HAP-1 (cell line): ENCODE results near the gene FOXO3.
"Not testable (repeated sequence)": the region's sequence is repeated elsewhere in the genome, so short reads cannot be mapped to it uniquely, and the experiment has no call there.

Source experiments
- DNase-seq, 2 experiments: peaks; one replicate each; pipeline ENCODE4 v3.0.0-alpha.2; 2016 to 2020; ENCODE audit warnings: low spot score in 2 of 2
- H3K27me3 ChIP-seq: fragments of 250-450 bp; sonication (Bioruptor Pico); 2 replicates; pipeline ENCODE4 v1.5.1; 2020; ENCODE audit warnings: low read depth, mild to moderate bottlenecking, moderate library complexity
- H3K36me3 ChIP-seq: fragments of 250-450 bp; sonication (Bioruptor Pico); replicated peaks from 2 replicates; pipeline ENCODE4 v1.5.1; 2020; ENCODE audit warnings: mild to moderate bottlenecking
- H3K4me1 ChIP-seq: fragments of 250-450 bp; sonication (Bioruptor Pico); 2 replicates; pipeline ENCODE4 v1.5.1; 2020; ENCODE audit warnings: mild to moderate bottlenecking
- H3K4me3 ChIP-seq: fragments of 250-450 bp; sonication (Bioruptor Pico); 2 replicates; pipeline ENCODE4 v1.5.1; 2020; ENCODE audit warnings: mild to moderate bottlenecking, moderate library complexity
- H3K9me3 ChIP-seq: fragments of 250-450 bp; sonication (Bioruptor Pico); 2 replicates; pipeline ENCODE4 v1.5.1; 2020; ENCODE audit warnings: mild to moderate bottlenecking, moderate library complexity
- in situ Hi-C: fragments of 300-500 bp; cut with MboI; formaldehyde crosslinking; loops from 3 replicates; pipeline ENCODE4 v1.14.3; 2020; ENCODE audit warnings: low sequenced_read_pairs, inconsistent platforms, mixed read lengths

Gene FOXO3

GRCh38 chr6:108677894-108678293 lies 117.2 kb downstream of the FOXO3 start:
- in situ Hi-C loops, result no loop called here
- H3K4me3 ChIP-seq, result no peak overlapping the region

DNA sequence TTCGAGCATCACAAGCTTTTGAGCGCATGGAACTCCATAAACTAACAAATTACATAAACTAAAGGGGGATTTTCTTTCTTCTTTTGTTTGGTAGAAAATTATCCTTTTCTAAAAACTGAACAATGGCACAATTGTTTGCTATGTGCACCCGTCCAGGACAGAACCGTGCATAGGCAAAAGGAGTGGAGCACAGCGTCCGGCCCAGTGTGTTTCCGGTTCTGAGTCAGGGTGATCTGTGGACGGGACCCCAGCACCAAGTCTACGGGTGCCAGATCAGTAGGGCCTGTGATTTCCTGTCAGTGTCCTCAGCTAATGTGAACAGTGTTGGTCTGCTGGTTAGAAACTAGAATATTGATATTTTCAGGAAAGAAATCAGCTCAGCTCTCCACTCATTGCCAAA lies 119.6 kb downstream of the FOXO3 start:
- DNase-seq, H3K4me3 ChIP-seq, H3K36me3 ChIP-seq, H3K27me3 ChIP-seq, H3K9me3 ChIP-seq, in situ Hi-C loops: not testable (repeated sequence)
- peaks cover 11% of the 10 kb centered on the region for H3K4me1 ChIP-seq

More at GRCh38 chr6:108677894-108678293, 117.2 kb downstream of the FOXO3 start:
- Histone ChIP-seq H3K4me1 (peaks cover 2% of the 10 kb centered on the region; the same call in 1 of the 2 replicates), H3K36me3 (no peaks in the 10 kb centered on the region), H3K27me3 (no peaks in the 10 kb centered on the region), H3K9me3 (no peaks in the 10 kb centered on the region)
- DNase-seq, result no peak

GRCh38 chr6:108681721-108682120 lies 121.0 kb downstream of the FOXO3 start:
- H3K9me3 ChIP-seq, H3K4me3 ChIP-seq, H3K36me3 ChIP-seq, DNase-seq, H3K27me3 ChIP-seq, in situ Hi-C loops: not testable (repeated sequence)
- peaks cover 11% of the 10 kb centered on the region for H3K4me1 ChIP-seq

GRCh38 chr6:108682383-108683119 lies 121.8 kb downstream of the FOXO3 start:
- H3K4me1 ChIP-seq, DNase-seq: not testable (repeated sequence)

GRCh38 chr6:108683976-108684375 lies 123.3 kb downstream of the FOXO3 start:
- DNase-seq, H3K27me3 ChIP-seq, H3K36me3 ChIP-seq, H3K4me1 ChIP-seq, H3K4me3 ChIP-seq, in situ Hi-C loops, H3K9me3 ChIP-seq: not testable (repeated sequence)

More at GRCh38 chr6:108682383-108683119, 121.8 kb downstream of the FOXO3 start:
- H3K27me3 ChIP-seq, H3K36me3 ChIP-seq, H3K9me3 ChIP-seq, in situ Hi-C loops, H3K4me3 ChIP-seq: not testable (repeated sequence)

GRCh38 chr6:108684771-108685329 lies 124.1 kb downstream of the FOXO3 start:
- Histone ChIP-seq H3K9me3 (no peaks in the 10 kb centered on the region), H3K4me3 (no peak overlapping the region), H3K27me3 (no peaks in the 10 kb centered on the region), H3K4me1 (peaks cover 9% of the 10 kb centered on the region), H3K36me3 (no peaks in the 10 kb centered on the region)
- peak; percentile 31 to 62 for DNase-seq
- in situ Hi-C loops, result no loop called here

DNA sequence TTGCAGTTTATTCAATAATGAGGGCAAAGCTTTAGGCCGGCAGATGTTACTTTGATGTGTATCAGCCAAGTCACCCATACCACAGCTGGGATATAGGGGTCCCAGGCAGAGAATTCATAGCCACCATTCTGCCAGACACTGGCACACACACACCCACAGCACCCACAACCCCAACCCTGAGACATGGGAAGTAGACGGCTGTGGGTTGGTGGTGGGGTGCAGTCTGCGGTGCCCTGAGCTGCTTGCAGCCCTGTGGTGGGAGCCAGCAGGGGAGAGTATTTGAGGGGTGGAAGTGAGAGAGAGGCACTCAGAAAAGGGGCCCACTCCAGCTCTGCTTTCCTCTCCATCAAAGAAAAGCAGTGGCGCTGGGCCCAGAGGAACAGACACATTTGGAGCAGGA lies 125.3 kb downstream of the FOXO3 start:
- Histone ChIP-seq H3K4me3 (no peak overlapping the region), H3K36me3 (no peaks in the 10 kb centered on the region), H3K27me3 (no peaks in the 10 kb centered on the region), H3K9me3 (no peaks in the 10 kb centered on the region), H3K4me1 (peaks cover 9% of the 10 kb centered on the region)
- in situ Hi-C loops, result no loop called here
- DNase-seq, result no peak

DNA sequence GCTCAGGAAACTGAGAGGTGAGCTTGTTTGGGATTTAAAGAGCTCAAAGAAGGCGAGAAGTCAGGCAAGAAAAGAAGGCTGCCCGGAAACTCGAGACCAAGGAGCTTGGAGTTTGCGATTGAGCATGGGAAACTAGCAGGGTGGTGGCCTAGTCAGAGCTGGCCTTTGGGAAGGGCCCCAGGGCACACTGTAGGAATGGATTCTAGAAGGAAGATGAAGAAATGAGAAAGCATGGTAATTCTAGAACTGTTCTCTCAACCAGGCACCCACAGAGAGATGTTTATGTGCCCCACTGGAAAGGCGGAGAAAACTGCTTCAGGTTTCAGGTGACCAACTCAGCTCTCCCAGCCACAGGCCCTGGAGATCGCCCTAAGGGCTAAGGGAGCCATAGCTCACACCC lies 126.2 kb downstream of the FOXO3 start:
- Histone ChIP-seq H3K27me3 (no peaks in the 10 kb centered on the region), H3K4me3 (no peak overlapping the region), H3K9me3 (no peaks in the 10 kb centered on the region), H3K36me3 (no peaks in the 10 kb centered on the region), H3K4me1 (peaks cover 9% of the 10 kb centered on the region)
- no peak for DNase-seq
- in situ Hi-C loops, result no loop called here

- in situ Hi-C loops, result no loop called here
- no peaks in the 10 kb centered on the region for H3K36me3 ChIP-seq
These were observed 127.2 kb downstream of the FOXO3 start for GRCh38 chr6:108687921-108688320.

DNA sequence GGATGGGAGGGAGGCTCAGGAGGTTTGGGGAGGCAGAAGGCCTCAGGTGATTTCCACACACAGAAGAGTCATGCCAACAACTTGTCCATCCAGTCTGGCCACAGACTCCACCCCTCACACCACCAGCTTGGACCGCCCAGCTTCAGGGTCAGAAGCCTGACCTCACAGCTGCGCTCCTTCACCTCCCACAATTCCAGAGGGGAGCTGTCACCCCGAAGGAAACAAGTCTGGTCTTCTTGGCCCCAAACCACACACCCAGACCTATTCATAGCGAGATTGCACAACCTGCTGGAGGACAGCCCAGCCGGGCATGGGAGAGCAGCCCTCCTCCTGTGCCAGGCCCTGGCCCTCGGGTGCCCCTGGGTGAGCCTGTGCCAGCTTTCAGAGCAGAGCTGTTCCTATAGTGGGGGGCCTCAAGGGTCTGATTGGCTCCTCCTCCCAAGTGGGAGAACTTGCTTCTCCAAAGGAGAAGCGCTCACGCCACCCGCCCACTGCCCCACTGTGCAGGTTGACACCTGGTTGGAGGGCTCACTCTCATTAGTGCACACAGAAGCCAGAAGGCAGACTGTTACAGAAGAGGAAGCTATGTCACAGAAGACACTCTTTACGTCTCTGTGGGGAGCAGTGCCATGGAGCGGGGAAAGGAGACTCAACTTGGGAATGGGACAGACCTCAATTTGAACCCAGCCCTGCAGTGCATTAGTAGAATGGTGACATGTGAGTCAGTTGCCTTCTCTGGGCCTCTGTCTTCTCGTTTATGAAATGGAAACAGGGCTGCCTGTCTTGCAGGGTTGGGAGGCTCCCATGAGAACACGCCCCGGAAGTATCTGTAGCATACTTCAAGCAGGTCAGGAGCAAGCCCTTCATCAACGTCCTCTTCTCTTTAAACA lies 128.8 kb downstream of the FOXO3 start:
- Histone ChIP-seq H3K9me3 (no peaks in the 10 kb centered on the region), H3K4me1 (peaks cover 8% of the 10 kb centered on the region), H3K36me3 (no peaks in the 10 kb centered on the region), H3K27me3 (no peaks in the 10 kb centered on the region), H3K4me3 (no peak overlapping the region)
- in situ Hi-C loops, result no loop called here
- no peak for DNase-seq

More at GRCh38 chr6:108687921-108688320, 127.2 kb downstream of the FOXO3 start:
- H3K4me3 ChIP-seq, result no peak overlapping the region
- no peak for DNase-seq
- no peaks in the 10 kb centered on the region for H3K27me3 ChIP-seq
- H3K4me1 ChIP-seq, result peaks cover 9% of the 10 kb centered on the region
- no peaks in the 10 kb centered on the region for H3K9me3 ChIP-seq

DNA sequence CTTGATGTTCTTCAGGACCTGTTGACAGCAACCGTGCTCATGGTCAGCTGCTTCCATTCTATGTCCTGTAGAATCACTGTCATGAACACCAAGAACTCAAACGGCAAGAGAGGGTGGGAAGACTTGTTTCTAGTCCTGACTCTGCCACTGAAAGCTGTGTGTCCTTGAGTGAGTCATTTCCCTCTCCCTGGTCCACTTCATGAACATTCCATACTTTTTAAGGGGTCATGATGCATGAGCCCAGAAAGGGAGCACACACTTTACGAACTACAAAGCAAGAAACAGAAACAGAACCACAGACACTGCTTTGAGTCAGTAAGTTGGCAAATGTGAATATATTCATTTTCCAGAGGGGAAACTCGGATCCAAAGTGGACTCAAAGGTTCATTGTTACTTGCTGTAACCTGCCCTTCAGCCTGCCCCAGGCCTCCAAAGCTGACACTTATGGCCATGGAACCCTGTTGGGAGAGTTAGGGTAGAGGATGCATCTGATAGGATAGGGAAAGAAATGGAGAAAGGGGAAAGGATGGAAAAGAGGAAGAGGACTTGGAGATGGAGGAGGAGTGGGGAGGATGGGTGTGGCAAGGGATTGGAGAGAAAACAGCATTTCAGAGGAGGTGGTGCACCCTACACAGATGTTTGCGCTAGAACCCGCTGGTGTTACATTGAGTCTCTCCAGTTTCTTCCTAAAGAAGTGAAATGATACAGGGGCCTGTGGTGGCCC lies 129.8 kb downstream of the FOXO3 start:
- H3K4me3 ChIP-seq, result no peak overlapping the region
- DNase-seq, result no peak
- H3K9me3 ChIP-seq, result no peaks in the 10 kb centered on the region
- in situ Hi-C loops, result no loop called here
- no peaks in the 10 kb centered on the region for H3K36me3 ChIP-seq
- no peaks in the 10 kb centered on the region for H3K27me3 ChIP-seq
- H3K4me1 ChIP-seq, result no peaks in the 10 kb centered on the region

- in situ Hi-C loops, result no loop called here
- H3K4me3 ChIP-seq, result no peak overlapping the region
- H3K36me3 ChIP-seq, result no peaks in the 10 kb centered on the region
- H3K27me3 ChIP-seq, result no peaks in the 10 kb centered on the region
- DNase-seq, result no peak
- H3K9me3 ChIP-seq, result no peaks in the 10 kb centered on the region
- no peaks in the 10 kb centered on the region for H3K4me1 ChIP-seq
These were observed 132.9 kb downstream of the FOXO3 start for GRCh38 chr6:108693430-108694154.

DNA sequence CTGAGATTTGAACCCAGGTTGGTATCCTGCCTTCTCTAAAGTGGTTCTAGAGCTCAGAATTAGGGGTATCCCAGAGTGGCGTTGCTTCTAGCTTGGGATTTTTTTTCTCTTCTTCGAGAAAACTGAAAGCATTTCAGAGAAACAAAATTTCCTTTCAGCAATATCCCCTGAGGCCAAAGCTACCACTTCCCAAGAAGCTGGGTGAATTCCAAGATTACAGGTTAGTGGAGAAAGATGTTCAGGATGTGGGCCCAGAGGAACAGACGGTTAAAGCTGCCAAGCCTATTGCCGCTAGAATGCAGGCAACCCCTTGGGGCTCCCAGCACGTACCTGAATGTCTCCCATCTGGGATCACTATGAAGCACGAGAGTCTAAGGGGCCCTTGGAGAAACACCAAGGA lies 134.1 kb downstream of the FOXO3 start:
- H3K4me3 ChIP-seq, result no peak overlapping the region
- H3K36me3 ChIP-seq, result no peaks in the 10 kb centered on the region
- DNase-seq, result no peak
- in situ Hi-C loops, result no loop called here
- no peaks in the 10 kb centered on the region for H3K4me1 ChIP-seq
- H3K27me3 ChIP-seq, result no peaks in the 10 kb centered on the region
- no peaks in the 10 kb centered on the region for H3K9me3 ChIP-seq
